ENCODE data around the gene FPGS.

DNA sequence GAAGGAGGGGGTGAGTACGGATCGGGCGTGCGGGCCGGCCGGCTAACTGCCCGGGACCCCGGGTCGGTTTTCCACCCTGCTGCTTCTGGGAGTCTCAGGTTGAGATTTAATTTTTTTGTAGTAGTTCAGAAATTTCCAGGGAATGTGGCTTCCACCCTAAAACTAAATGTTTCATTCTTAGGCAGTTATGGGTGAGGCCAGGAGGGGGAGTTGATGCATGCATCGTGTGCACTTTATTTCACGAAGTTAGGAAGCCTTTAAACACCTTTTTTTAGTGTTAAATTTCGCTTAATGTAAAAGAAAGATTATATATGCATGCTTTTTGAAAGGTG is 15.9 kb upstream of the FPGS start:
- TF ChIP-seq POLR2A (IDR thresholded peaks at IDR 0.05; ENCODE audit: low read depth) (no peak), POLR2AphosphoS5 (IDR thresholded peaks at IDR 0.05) (no peak)
- TF ChIP-seq, protein P1, sequence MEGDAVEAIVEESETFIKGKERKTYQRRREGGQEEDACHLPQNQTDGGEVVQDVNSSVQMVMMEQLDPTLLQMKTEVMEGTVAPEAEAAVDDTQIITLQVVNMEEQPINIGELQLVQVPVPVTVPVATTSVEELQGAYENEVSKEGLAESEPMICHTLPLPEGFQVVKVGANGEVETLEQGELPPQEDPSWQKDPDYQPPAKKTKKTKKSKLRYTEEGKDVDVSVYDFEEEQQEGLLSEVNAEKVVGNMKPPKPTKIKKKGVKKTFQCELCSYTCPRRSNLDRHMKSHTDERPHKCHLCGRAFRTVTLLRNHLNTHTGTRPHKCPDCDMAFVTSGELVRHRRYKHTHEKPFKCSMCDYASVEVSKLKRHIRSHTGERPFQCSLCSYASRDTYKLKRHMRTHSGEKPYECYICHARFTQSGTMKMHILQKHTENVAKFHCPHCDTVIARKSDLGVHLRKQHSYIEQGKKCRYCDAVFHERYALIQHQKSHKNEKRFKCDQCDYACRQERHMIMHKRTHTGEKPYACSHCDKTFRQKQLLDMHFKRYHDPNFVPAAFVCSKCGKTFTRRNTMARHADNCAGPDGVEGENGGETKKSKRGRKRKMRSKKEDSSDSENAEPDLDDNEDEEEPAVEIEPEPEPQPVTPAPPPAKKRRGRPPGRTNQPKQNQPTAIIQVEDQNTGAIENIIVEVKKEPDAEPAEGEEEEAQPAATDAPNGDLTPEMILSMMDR (IDR thresholded peaks at IDR 0.05) = peak; percentile 12 to 42 (median 16)
